HG02870 (cell line): ENCODE measurements around the gene STT3B.

Experiments used
- ATAC-seq: cut with Tn5 transposase; IDR thresholded peaks from one replicate; pipeline ENCODE4 v1.9.1; 2021; ENCODE audit warnings: mild to moderate bottlenecking, moderate library complexity; ENCODE audit not compliant: unreplicated experiment

Gene STT3B

DNA sequence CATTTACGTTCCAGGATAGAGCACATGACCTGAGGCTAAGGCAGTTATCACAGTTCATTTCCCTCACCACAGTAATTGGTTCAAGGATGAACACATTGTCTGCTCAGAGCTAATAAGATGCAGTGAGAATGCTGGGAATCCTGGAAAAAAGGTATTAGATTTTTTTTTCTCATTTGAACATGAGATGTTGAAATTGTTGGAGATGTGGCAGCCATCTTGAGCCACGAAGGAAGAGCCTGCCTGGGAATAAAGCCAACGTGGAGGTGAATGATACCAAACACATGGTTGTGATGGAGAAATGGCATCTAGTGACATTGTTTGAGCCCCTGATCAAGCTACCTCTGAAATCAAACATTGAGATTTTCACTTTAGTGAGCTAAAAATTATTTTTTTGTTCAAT lies 16.0 kb upstream of the STT3B start:
- ATAC-seq: no peak

DNA sequence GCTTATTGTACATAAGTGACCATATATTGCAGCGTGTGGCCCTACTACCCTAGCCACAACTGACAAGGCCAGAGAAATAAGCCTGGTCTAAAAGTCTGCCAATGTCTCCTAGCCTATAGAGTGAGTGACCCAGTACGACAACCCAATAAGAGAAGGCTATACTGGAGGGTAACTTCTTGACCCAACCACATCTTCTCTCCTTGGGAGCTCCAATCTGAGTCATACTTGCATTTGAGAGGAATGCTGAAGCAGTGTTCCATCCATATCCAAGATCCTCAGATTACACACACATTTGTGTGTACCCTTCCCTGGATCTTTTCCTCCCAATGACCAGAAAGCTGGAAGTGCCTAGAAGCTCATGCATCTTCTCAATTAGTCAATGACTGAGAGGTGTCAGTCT lies 11.3 kb upstream of the STT3B start:
- ATAC-seq: no peak

DNA sequence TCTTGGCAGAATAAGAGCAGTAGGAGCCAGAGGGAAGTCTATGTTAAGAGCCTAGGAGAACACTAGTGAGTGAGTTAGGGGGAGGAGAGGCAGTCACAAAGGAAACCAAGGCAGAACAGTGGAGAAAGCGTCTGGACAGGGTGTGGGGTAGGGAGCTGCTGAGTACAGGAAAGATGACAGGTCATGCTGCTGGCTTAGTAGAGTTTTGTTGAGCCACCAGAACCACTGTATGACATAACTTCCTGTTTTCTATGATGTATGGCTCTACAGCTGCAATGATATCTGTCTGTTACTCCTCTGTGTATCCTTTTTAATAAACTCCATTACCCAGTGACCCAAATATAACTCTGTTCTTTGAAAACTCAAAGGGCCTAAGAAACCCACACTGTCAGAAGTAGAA lies 10.6 kb upstream of the STT3B start:
- no peak for ATAC-seq

DNA sequence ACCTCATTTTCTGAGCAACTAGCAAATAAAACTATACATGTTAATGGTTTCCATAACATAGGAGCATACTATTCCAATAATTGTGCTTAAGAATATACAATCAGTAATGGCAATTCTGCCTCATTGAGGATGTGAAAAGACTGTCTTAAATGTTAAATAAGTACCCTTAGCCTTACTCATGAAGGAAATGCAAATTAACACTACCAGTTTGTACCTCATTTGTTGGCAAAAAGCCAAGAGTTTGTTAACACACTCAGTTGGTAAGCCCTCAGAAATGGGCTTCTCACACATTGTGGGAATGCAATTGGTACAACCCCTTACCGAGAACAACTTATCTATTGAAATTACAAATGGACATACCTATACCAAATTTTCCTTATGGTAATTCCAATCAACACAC lies 9.2 kb upstream of the STT3B start:
- ATAC-seq: no peak

DNA sequence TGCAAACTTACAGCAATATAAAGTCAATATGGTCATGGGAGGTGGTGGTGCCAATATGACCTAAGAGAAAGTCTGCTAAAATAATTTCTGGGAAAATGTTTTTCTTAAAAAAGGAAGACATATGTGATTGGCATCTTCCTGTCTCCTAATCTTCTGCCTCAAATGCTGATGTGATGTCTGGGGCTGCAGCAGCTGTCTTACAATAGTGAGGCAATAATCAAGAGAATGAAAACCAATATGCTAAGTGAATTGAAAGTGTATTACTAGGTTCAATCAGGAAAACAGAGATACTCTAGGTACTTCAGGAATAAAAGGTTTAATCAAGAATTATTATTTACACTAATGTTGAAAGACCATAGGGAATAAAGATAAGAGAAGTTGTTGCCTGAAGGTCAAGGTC lies 7.2 kb upstream of the STT3B start:
- no peak for ATAC-seq

DNA sequence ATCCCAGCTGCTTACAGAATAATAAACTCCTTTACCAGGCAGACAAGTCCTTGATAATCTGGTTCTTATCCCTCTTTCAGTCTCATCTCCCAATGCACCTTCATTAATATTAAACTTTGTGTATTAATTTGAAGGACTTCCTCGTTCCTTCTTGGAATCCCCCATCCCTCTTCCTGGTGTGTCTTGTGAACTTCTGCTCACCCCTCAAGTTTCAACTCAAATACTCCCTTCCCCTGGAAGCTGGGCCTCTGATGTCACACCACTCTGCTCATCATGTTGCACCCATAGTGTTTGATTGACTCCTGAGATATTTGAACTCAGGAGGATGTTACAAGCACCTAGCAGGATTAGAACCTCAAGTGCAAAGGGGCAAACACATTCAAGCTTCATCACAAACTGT lies 3.3 kb upstream of the STT3B start:
- no peak for ATAC-seq

DNA sequence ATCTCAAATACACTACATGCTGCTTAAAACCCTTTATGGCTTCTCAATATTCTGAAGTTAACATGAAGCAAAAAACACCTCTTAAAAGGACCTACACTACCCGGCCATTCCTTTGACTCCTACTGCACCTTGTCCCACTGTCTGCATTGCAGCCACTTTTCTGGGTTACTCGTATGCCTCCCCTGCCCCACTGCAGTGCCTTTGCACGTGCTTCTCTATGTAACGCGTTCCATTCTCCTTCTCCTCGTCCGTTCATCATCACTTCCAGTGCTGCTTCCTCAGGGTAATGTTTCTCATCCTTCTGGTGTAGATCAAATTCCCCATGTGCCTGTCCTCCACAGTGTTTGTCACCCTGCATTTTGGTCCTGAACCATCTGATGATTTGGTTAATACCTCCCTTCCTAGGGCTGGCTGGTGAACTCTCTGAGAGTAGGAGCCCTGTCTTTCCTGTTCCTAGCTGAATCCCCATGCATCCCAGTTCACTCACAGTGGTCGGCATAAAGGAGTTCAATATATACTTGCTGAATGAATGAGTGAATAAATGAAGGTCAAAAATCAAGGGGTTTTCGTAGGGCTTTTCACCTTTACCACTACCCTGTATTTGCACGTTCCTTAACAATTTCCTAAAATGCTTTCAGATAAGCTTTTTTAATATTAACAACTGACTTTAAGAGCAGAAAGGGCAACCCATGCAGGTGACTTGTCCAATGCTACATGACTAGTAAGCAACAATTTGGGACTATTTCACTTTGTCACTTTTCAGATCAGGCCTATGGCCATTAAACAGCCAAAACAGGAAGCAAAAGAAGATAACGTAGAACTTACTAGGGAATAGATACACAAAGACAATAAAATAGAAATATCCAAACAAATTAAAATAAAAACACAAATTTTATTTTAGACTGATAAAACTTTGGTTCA lies 2.4 kb upstream of the STT3B start:
- ATAC-seq: no peak

DNA sequence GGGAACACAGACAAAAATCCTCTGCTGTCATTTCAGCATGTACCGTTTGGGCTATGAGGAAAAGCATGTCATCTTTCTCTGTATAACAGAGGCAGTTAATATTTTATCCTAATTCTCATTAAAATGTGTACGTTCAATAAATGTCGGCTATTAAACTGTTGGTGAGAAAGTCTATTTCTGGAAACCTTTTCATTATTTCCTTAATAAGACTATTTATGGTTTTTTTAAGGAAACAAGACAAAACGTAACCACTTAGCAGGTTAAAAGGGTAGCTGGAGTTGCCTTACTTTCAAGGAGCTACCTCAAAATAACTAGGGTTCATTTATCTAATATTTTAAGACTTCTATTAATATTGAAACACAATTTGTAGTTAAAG lies 1.8 kb upstream of the STT3B start:
- ATAC-seq: no peak

DNA sequence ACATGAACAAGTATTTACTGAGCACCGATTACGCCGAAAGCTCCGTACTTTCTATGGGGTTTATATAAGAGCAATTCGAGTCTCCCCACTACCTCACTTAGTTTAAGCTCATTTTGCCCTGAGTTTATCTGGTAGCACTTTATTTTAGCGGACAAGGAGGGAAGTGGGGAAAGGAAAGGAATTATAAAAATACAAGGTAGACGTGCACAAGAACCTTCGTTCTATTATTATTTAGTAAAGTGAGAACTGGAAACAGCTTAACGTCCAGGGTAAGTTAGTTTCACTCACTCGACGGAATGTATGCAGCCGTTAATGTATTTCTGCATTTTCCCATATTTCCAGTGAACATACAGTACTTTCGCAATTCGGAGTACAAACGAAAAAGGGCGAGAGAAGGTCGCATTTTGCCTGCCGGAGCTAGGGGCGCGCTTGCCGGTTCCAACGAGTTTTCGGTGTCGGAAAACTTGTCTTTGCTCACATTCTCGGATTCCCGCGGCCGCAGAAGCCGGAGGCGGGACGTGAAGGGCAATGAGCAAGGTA lies 1.2 kb upstream of the STT3B start:
- ATAC-seq: no peak

DNA sequence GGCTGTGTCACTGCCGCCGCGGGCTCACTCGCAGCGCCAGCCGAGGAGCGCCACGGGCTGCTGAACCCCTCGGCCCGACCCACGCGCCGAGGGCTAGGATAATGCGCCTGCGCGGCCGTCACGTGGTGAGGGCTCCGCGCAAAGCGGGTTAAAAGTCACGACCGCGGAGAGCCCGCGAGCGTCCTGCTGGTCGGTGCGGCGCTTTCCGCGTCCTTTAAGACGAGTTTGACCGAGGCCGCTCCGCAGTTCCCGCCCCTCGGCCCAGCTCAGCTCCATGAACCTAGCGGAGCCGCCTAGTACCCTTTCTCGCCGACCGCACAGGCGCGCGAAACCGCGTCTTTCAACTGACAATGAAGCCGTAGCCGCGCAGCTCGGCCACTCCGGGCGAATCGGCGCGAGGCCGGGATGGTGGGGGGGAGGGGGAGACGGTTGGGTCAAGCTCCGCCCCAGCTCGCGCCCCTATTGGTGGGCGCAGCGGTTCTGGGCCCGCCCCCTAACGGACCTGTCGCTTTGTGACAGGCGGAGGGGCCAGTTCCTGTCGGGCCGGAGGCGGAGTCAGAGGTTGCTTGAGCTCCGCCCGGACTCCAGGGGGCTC lies 636 bp upstream of the STT3B start:
- peak; percentile 82 for ATAC-seq

DNA sequence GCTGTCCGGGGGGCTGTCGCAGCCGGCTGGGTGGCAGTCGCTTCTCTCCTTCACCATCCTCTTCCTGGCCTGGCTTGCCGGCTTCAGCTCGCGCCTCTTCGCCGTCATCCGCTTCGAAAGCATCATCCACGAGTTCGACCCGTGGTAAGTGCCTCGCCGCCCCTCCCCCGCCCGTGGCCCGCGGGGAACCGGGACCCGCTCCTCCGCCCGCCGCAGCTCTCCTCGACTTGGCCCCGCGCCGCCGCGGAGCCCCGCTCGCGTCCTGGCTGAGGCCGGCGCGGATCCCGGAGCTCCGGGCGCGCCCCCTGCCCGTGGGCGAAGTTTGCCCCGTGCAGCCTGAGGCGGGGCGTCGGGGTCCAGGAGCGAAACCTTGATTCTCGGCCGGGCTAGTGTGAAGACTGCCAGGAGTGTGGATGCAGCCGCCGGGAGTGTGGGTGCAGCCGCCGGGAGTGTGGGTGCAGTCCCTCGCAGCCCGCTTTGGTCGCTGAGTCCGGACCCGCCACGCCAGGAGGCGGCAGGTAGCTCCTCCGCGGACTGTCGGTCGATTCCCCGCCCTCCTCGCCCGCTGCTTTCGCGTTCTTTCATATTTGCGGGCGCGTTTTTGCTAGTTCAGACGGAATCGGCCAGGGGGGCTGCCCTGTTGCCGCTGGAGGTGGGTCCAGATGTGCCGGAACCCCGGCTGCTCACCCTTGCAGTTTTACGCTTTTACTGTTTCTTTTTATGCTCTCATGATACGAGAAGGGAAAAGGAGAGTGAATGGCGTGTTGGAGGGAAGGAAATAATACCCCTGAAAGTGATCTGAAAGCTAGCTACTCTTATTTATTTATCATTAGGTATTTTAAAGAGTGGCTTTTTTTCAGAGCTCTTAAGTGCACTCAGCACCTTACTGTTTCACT lies 692 bp downstream of the STT3B start:
- ATAC-seq: peak; percentile 2

DNA sequence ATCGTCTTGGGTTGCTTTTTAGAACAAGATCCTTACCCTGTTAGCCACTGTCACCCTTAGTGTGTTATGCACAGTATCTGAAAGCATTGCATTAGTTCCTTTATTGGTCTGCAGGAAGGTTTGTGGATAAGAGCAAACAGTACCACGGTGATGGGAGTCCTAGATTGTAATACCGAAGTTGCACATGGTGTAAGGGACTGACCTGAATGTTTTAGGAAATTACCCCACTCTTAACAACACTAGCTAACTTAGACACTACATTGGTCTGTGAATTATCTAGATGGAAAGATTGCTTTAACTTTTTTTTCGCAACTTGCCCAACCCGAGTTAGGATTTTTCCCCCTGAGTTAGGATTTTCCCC lies 1.3 kb downstream of the STT3B start:
- no peak for ATAC-seq

DNA sequence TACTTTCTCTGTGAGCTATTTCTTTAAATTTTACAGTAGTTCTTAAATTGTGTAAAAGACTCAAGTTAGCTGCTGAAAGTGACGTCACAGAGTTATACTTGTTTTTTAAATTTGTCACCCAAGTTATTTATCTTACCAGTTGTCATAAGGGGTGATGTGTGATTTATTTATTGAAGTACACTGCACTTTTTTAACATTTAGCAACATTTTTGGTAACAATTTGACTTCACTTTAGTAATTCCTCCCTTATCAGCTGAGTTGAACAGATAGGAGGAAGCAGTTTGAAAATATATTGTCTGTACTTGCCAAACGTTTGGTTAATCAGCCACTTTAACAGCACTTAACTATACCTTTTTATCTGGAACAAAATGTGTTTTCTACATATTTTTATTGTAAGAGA lies 3.8 kb downstream of the STT3B start:
- no peak for ATAC-seq

DNA sequence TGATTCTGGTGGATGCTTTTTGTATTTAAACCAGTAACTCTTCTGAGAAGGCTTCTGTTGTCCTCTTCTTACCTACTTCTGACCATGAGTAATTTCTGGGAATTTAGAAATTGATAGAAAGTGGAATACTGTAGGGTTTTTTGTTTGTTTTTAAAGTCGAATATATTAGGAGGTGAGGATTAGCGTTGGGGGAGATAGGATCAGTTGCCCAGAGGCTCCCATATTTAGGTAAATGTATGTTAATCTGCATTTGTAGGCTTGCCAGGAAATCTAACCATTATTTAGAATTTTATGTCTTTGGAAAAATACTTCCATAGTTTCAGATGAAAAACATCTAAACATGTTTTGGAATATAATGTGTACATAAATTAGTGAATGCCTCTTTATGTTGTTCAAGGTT lies 6.1 kb downstream of the STT3B start:
- no peak for ATAC-seq

DNA sequence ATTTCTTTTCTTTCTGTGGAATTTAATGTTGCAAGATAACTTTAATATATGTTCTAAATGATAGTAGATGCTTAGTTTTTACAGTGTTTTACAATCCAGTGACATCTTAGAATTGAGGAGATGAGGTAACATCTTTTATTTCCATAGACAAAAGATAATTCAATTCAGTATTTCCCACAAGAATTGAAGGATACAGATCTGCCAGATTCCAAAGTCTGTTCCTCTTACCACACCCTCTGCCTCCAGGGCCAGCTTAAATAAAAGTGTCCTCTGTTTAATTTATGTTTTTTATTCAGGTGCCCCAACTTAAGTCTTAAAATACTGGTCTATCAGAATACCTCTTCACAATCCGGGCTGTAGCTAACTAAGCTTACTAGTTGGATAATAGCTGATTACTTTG lies 6.5 kb downstream of the STT3B start:
- ATAC-seq: no peak

DNA sequence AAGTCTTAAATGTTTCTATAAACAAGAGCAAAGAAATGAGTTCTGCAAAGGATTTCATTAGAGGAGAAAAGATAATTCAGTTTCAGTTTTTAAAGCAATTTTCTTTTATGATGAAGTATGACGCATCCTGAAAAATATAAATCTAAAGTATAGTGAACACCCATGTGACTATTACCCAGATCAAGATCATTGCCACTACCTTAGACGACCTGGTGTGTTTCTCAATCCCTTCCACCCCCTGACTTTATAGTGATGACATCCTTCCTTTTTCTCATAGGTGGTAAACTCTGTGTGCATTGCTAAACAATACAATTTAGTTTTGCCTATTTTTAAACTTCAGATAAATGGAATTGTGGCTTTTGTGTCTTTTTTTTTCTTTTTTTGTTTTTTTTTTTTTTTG lies 8.4 kb downstream of the STT3B start:
- no peak for ATAC-seq

DNA sequence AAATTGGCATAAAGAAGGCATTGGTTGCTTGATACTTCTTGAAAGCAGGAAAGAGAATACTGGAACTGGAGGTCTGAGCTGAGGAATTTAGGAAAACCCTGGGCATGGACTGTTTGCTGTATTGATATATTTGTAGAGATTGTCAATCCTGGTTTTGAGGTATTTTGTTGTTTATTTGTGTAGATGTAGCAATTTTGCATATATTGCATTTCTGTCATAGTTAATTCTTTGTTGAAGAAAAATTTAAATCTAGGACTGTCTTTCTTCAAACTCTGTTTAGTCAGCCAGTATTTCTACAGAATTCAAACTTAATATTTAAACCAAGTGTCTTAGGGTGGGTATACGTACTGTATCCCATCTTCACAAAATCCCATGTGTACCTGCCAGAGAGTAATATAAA lies 9.5 kb downstream of the STT3B start:
- ATAC-seq: no peak

DNA sequence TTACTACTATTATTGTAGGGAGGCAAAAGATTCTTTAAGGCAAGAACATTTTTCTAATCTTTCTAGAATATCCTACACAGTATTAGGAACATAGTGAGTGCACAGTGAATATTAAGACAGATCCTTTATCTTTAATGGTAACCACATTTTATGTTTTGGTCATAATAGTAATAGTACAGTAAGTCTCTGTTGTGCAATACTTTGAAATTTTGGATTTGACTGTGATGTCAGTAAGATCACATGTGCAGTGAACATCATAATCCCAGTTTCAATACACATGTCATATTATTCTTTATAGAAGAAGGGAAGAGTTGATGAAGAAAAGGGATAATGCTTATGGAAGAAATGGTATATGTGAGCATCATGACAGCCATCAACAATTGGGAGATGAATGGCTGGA lies 10.7 kb downstream of the STT3B start:
- no peak for ATAC-seq

DNA sequence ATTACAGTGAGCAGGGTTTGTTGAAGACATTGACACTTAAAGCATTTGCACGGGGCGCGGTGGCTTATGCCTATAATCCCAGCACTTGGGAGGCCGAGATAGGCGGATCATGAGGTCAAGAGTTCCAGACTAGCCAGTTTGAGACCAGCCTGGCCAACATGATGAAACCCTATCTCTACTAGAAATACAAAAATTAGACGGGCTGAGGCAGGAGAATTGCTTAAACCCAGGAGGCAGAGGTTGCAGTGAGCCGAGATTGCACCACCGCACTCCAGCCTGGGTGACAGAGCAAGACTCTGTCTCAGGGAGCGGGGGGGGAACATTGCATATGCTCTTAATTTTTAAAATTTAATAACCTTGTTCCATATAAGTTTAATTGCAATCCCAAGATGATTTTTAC lies 11.9 kb downstream of the STT3B start:
- no peak for ATAC-seq

DNA sequence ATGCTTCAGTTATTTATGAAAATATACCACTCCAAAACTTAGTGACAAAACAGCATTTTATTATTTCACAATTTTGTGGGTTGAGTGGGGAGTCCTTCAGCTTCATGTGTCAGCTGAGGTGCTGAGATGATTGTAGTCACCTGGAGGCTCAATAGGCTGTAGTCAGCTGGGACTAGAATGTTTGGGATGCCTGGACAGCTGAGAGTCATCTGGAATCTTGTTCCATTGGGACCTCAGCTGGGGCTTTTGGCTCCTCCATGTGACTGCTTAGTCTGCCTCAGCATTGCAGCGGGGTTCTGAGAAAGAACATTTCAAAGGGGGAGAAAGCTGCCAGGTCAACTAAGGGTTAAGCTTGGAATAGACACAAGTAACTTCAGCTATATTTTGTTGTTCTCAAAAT lies 13.4 kb downstream of the STT3B start:
- ATAC-seq: no peak

DNA sequence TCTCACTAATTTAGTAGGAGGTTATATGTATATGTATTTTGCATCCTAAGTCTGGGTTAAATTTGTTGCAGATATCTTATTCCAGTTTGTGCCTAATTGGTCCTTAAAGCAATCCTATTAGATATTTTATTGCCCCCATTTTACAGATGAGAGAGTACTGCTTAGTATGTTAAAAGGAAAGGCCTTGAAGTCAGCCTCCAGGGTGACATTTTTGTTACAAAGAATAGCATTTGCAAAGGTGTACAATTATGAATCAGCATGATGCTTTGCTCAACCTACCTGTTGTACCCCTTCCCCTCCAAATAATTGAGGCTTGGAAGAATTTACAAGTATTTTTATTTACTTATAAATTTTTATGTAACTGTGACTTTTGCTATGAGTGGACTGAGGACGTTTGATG lies 14.0 kb downstream of the STT3B start:
- no peak for ATAC-seq
